Measurements from ENCODE around the gene MIER1.

MIER1 gene

DNA sequence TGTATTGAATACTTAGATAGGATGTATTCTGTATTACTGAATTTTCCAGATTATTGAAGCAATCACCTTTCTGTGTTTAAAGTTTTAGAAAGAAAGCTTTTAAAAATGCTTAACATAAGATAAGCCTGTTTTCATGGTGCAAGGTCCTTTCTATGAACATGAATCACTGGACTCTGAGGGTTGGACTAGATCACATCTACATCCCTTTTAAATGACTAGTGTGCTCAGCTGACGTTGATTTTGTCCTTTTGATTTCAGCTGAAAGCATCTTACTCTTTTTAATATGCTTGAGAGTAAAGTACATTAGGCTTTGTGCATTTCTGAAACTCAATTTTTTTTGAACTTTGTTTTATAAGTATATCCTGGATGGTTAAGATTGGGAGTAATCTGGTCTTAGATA lies 16.2 kb downstream of the MIER1 start:
- Histone ChIP-seq H3K4me3 (ENCODE audit: low read depth, low read length) (no peak overlapping the region), H3K9me3 (ENCODE audit: control insufficient read depth, insufficient read depth, low read depth, low read length) (no peaks in the 10 kb centered on the region), H3K36me3 (ENCODE audit: control insufficient read depth in 2 of 2, insufficient read depth in 1 of 2, low read length in 2 of 2) (peaks cover 3 to 18% of the 10 kb centered on the region in 2 experiments; a peak in 1 of 3 replicates), H3K27ac (ENCODE audit: extremely low read depth, low read depth, low read length) (no peak overlapping the region), H3K4me1 (ENCODE audit: control insufficient read depth, insufficient read depth, low read length) (0 out of 2 replicates have a peak, but pooled peaks cover 2% of the 10 kb centered on the region)
- POLR2A ChIA-PET = no interaction called here
- no peak for TF ChIP-seq KLF8 (tag by site-specific recombination; IDR thresholded peaks at IDR 0.05)
- TF ChIP-seq ZNF777 (tag by site-specific recombination; IDR thresholded peaks at IDR 0.05; ENCODE audit: borderline replicate concordance) = no peak
- no peak for TF ChIP-seq ZNF24 (tag by site-specific recombination; IDR thresholded peaks at IDR 0.05)
- TF ChIP-seq SCRT1 (tag by site-specific recombination; IDR thresholded peaks at IDR 0.05; ENCODE audit: borderline replicate concordance) = no peak
- no peak for TF ChIP-seq ZNF114 (tag by site-specific recombination; IDR thresholded peaks at IDR 0.05)
- TF ChIP-seq ZNF138 (tag by site-specific recombination; IDR thresholded peaks at IDR 0.05; ENCODE audit: borderline replicate concordance) = no peak
- TF ChIP-seq ZNF658 (tag by site-specific recombination; IDR thresholded peaks at IDR 0.05) = no peak
- no peak for TF ChIP-seq ZNF311 (tag by site-specific recombination; IDR thresholded peaks at IDR 0.05; ENCODE audit: borderline replicate concordance)
- no peak for TF ChIP-seq ZNF174 (tag by site-specific recombination; IDR thresholded peaks at IDR 0.05)
- TF ChIP-seq ZEB2 (tag by site-specific recombination; IDR thresholded peaks at IDR 0.05) = no peak
- no peak for TF ChIP-seq ZNF221 (tag by site-specific recombination; IDR thresholded peaks at IDR 0.05; ENCODE audit: borderline replicate concordance)
- no peak for TF ChIP-seq BCL11A (tag by site-specific recombination; IDR thresholded peaks at IDR 0.05; ENCODE audit: low read depth)
- TF ChIP-seq ZNF843 (tag by site-specific recombination; IDR thresholded peaks at IDR 0.05) = no peak
- TF ChIP-seq KLF10 (tag by site-specific recombination; IDR thresholded peaks at IDR 0.05) = no peak
- TF ChIP-seq, protein P1, sequence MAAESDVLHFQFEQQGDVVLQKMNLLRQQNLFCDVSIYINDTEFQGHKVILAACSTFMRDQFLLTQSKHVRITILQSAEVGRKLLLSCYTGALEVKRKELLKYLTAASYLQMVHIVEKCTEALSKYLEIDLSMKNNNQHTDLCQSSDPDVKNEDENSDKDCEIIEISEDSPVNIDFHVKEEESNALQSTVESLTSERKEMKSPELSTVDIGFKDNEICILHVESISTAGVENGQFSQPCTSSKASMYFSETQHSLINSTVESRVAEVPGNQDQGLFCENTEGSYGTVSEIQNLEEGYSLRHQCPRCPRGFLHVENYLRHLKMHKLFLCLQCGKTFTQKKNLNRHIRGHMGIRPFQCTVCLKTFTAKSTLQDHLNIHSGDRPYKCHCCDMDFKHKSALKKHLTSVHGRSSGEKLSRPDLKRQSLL (tag by site-specific recombination; IDR thresholded peaks at IDR 0.05) = no peak
- no peak for TF ChIP-seq ZNF350 (tag by site-specific recombination; IDR thresholded peaks at IDR 0.05)
- TF ChIP-seq, protein P2, sequence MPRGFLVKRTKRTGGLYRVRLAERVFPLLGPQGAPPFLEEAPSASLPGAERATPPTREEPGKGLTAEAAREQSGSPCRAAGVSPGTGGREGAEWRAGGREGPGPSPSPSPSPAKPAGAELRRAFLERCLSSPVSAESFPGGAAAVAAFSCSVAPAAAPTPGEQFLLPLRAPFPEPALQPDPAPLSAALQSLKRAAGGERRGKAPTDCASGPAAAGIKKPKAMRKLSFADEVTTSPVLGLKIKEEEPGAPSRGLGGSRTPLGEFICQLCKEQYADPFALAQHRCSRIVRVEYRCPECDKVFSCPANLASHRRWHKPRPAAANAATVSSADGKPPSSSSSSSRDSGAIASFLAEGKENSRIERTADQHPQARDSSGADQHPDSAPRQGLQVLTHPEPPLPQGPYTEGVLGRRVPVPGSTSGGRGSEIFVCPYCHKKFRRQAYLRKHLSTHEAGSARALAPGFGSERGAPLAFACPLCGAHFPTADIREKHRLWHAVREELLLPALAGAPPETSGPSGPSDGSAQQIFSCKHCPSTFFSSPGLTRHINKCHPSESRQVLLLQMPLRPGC (tag by site-specific recombination; IDR thresholded peaks at IDR 0.05) = no peak
- TF ChIP-seq ZNF324 (tag by site-specific recombination; IDR thresholded peaks at IDR 0.05) = no peak
- CTCF ChIA-PET = no interaction called here

- Histone ChIP-seq H3K36me3 (ENCODE audit: control insufficient read depth in 2 of 2, insufficient read depth in 1 of 2, low read length in 2 of 2) (peaks cover 10 to 42% of the 10 kb centered on the region in 2 experiments; a peak in 2 of 3 replicates), H3K4me3 (ENCODE audit: low read depth, low read length) (no peak overlapping the region), H3K4me1 (ENCODE audit: control insufficient read depth, insufficient read depth, low read length) (0 out of 2 replicates have a peak, but pooled peaks cover 2% of the 10 kb centered on the region), H3K9me3 (ENCODE audit: control insufficient read depth, insufficient read depth, low read depth, low read length) (no peaks in the 10 kb centered on the region), H3K27ac (ENCODE audit: extremely low read depth, low read depth, low read length) (no peak overlapping the region)
- ChIA-PET POLR2A (interaction anchor here (3.4 kb wide), 1 partner anchor 13 kb away, joined by 11 read pairs; no protein-coding TSS in a partner anchor), CTCF (no interaction called here)
- no peak for TF ChIP-seq ZNF292 (tag by site-specific recombination; IDR thresholded peaks at IDR 0.05; ENCODE audit: borderline replicate concordance, low read depth)
- no peak for TF ChIP-seq ZNF16 (tag by site-specific recombination; IDR thresholded peaks at IDR 0.05; ENCODE audit: low read depth)
- no peak for TF ChIP-seq ZNF571 (tag by site-specific recombination; IDR thresholded peaks at IDR 0.05)
- no peak for TF ChIP-seq ZNF518A (tag by site-specific recombination; conservative IDR thresholded peaks at IDR 0.05; ENCODE audit: low read depth)
- no peak for TF ChIP-seq TRIM28 (IDR thresholded peaks at IDR 0.05; ENCODE audit: borderline replicate concordance, low read length)
- no peak for TF ChIP-seq ZNF555 (tag by site-specific recombination; conservative IDR thresholded peaks at IDR 0.05)
- TF ChIP-seq ZEB2 (tag by site-specific recombination; IDR thresholded peaks at IDR 0.05) = no peak
- no peak for TF ChIP-seq ZNF521 (tag by site-specific recombination; IDR thresholded peaks at IDR 0.05)
- no peak for TF ChIP-seq ZNF248 (tag by site-specific recombination; IDR thresholded peaks at IDR 0.05)
- no peak for TF ChIP-seq EGR2 (tag by site-specific recombination; IDR thresholded peaks at IDR 0.05; ENCODE audit: low read depth)
- peak; percentile 51 for TF ChIP-seq ZNF366 (tag by site-specific recombination; conservative IDR thresholded peaks at IDR 0.05)
- peak; percentile 98 for TF ChIP-seq PRDM1 (tag by site-specific recombination; IDR thresholded peaks at IDR 0.05)
- no peak for TF ChIP-seq ZBTB21 (tag by site-specific recombination; IDR thresholded peaks at IDR 0.05)
Observed at GRCh38 chr1:66943361-66943969, 18.7 kb downstream of the MIER1 start.

All from HEK293 (cell line).